HG03354 (cell line): ENCODE measurements around the gene SPDYC.

Experiments used
- ATAC-seq: cut with Tn5 transposase; IDR thresholded peaks from one replicate; pipeline ENCODE4 v1.9.1; 2021; ENCODE audit warnings: mild to moderate bottlenecking; ENCODE audit not compliant: unreplicated experiment, poor library complexity, severe bottlenecking

Gene SPDYC

DNA sequence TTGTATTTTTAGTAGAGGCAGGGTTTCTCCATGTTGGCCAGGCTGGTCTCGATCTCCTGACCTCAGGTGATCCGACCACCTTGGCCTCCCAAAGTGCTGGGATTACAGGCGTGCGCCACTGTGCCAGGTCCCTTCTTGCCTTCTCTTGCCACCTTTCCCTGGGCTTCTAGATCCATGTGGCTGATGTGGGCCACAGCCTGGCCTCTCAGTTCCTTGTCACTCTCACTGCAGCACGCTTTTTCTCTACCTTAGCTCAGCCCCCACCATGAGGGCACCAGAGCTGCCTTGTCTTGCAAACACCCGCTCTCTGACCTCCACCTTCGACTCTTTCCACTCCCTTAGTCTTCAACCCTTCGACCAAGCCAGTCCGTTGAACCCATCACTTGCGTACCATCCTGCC, 19.2 kb downstream of the SPDYC start:
- ATAC-seq: no peak

DNA sequence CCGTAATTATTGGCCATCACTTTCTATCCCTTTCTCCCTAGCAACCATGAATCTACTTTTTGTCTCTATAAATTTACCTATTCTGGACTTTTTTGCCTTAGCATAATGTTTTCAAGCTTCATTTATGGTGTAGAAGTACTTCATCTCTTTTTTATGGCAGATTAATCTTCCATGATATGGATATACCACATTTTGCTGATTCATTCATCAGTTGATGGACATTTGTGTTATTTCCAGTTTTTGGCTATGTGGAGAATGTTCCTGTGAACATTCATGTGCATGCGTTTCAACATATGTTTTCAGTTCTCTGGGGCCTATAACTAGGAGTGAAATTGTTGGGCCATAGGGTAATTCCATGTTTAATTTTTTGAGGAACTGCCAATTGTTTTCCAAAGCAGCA, 24.5 kb downstream of the SPDYC start:
- ATAC-seq: no peak

DNA sequence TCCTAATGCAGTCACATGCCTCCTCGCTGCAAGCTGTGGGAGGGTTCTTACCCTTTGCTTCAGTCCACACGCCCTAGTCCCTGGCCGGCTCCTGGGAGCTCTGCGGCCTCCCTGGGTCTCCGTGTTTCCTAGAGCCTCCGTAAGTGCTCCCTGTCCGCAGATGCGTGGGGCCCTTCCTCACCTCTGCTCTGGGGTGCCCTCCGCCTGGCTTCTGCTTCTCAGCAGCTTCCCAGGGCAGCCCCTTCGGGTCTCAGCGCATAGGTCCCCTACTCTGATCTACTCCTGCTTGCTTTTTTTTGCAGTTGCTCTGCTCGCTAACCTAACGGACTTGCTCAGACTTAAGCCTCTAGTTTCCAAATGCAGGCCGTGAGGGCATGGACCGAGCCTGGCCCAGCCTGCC, 34.1 kb downstream of the SPDYC start:
- ATAC-seq: no peak

DNA sequence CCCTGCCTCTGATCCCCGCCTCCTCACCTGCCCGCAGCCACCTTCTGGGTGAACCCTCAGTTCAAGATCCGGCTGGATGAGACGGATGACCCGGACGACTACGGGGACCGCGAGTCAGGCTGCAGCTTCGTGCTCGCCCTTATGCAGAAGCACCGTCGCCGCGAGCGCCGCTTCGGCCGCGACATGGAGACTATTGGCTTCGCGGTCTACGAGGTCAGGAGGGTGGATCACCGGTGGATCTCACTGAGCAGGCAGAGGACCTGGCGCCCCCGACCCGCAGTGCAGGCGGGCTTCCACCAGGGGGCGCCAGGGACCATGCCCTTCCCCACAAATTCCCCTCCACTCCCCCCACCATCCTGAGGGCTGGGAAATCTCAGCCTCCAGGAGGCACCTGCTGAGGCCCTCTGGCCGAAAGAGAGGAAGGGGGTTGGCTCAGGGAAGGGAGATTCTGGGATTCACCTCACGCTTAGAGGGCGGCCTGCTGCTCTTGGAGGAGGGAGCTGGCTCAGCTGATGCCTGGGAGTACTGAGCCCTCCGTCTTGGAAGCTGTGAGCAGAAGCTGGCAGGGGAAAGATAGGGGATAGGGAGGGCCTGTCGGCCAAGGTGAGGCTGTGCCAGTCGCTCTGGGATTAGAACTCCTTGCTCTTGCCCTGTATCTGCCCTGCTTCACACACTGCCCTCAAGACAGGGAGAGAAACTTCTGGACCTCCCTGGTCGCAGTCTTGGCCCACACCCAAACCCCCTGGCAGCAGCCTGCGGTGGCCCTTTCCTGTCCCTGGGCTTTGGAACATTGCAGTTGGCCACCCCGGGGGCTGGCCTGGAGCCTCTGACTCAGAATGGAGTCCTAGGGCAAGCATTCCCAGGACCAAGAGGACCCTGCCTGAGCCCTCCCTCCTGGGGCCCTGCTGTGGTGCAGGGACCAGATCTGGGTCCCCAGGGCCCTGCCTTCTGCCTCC, 34.9 kb downstream of the SPDYC start:
- no peak for ATAC-seq

DNA sequence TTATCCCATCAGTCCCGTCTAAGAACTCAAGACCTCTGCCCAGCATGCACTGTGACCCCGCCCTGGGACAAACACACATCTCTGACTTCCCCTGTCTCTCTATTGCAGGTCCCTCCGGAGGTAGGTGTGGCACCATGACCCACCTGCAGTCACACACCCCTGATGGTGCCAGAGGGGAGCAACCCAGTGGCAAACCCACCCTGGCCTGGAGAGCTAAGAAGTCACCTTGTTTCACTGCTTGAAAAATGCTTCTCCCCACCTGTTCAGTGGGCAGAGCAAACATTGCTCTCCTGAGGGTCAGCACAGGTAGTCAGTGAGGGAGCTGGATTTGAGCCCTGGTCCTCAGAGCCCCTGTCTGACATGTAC, 35.6 kb downstream of the SPDYC start:
- ATAC-seq: no peak

DNA sequence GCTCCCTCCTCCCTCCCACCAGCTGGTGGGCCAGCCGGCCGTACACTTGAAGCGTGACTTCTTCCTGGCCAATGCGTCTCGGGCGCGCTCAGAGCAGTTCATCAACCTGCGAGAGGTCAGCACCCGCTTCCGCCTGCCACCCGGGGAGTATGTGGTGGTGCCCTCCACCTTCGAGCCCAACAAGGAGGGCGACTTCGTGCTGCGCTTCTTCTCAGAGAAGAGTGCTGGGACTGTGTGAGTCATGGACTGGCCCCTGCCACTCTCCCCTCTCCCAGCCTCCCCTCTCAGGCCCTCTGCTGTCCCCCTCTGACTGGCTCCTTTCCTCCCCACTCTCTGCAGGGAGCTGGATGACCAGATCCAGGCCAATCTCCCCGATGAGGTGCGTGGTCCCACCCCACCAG, 36.4 kb downstream of the SPDYC start:
- ATAC-seq: no peak

DNA sequence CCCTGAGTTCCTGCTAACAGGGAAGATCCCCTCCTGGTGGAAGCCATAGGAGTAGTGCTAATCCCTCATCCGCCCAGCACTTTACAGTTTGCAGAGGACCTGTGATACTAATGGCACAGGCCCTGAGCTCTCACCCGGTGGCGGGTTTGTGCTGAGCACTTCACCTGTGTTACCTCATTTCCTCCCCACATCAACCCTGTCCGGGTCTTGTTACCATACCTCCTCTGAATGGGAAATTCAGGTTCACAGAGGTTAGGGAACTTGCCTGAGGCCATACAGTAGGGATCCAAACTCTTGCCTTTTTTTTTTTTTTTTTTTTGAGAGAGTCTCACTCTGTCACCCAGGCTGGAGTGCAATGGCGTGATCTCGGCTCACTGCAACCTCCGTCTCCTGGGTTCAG, 36.9 kb downstream of the SPDYC start:
- ATAC-seq: no peak

DNA sequence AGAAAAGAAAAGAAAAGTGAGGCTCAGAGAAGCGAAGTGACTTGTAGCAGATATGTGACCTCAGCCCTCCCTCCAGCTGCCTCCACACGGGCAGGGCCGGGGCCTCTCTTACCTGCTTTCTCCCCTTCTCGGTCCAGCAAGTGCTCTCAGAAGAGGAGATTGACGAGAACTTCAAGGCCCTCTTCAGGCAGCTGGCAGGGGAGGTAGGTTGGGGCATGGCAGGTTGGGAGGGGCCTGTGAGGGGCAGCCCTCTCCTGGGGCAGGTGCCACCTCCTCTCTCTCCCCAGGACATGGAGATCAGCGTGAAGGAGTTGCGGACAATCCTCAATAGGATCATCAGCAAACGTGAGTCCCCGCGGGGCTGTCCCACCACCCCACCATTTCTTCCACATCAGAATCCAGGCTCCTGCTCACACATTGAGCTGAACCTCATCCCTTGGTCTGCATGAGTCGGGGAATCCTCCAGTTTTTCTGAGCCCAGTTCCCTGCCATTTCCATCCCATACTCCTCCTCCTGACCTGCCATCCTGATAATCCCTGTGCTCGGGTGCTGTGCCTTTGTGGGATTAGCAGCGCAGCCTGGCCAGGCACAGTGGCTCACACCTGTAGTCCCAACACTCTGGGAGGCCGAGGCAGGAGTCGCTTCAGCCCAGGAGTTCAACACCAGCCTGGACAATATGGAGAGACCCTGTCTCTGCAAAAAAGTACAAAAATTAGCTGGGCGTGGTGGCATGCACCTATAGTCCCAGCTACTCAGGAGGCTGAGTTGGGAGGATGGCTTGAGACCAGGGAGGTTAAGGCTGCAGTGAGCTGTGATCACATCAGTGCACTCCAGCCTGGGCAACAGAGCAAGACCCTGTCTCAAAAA, 38.1 kb downstream of the SPDYC start:
- no peak for ATAC-seq

DNA sequence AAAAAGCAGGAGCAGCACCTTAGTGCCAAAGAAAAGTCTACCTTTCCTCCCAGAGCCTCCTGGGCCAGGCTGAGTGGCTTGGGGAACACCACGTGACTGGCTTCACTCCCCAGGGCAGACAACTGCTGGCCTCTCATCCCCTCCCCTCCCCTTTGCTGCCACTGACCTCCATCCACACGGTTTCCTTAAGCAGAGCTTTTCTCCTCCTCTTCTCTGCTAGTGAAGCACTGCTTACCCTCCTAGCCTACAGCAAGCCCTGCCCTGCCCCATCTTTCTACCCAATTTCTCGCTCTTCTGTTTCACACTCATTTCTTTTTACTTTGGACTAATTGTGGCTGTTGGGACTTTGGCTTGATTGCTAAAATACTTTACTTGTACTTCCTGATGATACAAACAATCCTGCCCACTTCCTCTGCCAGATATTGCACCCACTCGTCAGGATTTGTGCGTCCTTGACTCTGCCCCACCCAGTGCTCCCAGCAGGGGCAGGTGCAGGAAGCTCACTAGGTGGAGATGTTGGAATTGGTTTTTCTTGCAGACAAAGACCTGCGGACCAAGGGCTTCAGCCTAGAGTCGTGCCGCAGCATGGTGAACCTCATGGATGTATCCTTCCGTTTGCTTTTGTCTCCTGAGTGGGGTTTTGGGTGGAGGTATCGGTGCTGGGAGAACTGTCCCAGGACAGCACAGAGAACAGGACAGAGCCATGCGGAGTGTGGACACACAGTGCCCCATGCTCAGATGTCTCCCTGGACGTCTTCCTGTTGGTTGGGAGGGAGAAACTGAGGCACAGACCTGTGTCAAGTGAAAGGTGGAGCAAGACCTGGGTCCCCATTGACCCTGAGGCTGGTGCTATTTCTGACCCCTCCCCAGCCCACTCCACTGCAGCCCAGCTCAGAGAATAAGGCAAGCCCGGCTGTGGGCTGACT, 39.0 kb downstream of the SPDYC start:
- no peak for ATAC-seq

DNA sequence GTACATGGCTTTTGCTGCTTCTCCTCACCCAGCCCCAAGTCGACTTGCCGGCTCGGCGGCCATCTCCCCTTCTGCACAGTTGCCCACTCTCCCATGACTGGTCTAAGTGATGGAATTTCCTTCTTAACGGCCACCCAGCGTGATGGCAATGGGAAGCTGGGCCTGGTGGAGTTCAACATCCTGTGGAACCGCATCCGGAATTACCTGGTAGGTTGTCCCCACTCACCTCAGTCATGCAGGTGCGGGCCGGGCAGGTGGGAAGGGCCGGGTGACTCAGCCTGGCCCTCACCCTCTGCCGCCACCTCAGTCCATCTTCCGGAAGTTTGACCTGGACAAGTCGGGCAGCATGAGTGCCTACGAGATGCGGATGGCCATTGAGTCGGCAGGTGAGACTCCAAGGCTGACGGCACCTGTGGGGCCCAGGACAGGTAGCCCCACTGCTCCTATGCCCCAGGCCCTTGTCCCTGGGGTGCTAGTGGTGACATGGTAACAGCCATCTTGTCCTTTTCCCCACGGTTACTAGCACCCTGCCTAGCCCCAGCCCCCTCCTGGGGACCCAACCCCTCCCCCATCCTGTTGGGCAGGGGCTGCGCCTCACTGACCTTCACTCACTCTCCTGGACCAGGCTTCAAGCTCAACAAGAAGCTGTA, 39.8 kb downstream of the SPDYC start:
- no peak for ATAC-seq

DNA sequence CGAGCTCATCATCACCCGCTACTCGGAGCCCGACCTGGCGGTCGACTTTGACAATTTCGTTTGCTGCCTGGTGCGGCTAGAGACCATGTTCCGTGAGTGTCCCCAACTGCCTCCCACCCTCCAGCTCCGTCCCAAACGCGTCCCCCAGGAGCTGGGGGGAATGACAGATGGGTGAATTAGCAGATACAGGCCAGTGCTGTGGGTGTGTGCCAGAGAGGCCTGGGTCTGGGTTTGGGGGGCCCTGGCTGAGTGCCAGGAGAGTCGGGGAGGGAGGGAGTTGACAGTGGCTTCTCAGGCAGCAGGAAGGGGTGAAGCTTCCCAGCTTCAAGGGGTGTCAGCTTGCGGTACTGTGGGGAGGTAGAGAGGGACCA, 40.3 kb downstream of the SPDYC start:
- ATAC-seq: no peak

DNA sequence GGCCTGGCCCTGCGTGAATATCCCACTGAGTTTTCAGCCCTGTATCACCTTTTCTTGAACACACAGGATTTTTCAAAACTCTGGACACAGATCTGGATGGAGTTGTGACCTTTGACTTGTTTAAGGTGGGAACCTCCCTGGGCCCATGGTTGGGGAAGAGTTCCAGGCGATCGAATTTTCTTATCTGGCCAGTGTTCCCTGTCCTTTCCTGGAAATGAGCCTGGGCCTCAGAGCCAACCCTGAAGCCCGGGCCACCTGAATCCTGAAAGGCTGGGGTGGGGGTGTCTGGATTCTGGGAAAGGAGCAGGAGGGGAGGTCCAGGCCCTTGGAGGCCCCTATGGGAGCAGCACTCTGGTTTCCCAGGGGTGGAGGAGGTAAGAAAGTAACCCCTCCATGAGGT, 40.7 kb downstream of the SPDYC start:
- no peak for ATAC-seq

DNA sequence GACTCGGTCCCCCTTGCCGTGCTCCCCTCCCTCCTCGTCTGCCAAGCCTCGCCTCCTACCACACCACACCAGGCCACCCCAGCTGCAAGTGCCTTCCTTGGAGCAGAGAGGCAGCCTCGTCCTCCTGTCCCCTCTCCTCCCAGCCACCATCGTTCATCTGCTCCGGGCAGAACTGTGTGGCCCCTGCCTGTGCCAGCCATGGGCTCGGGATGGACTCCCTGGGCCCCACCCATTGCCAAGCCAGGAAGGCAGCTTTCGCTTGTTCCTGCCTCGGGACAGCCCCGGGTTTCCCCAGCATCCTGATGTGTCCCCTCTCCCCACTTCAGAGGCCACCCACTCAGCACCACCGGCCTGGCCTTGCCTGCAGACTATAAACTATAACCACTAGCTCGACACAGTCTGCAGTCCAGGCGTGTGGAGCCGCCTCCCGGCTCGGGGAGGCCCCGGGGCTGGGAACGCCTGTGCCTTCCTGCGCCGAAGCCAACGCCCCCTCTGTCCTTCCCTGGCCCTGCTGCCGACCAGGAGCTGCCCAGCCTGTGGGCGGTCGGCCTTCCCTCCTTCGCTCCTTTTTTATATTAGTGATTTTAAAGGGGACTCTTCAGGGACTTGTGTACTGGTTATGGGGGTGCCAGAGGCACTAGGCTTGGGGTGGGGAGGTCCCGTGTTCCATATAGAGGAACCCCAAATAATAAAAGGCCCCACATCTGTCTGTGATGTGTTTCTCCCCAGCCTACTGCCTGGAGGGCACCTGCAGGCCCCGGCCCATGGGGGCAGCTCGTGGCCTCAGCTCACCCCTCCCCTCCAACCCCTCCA, 41.5 kb downstream of the SPDYC start:
- no peak for ATAC-seq

DNA sequence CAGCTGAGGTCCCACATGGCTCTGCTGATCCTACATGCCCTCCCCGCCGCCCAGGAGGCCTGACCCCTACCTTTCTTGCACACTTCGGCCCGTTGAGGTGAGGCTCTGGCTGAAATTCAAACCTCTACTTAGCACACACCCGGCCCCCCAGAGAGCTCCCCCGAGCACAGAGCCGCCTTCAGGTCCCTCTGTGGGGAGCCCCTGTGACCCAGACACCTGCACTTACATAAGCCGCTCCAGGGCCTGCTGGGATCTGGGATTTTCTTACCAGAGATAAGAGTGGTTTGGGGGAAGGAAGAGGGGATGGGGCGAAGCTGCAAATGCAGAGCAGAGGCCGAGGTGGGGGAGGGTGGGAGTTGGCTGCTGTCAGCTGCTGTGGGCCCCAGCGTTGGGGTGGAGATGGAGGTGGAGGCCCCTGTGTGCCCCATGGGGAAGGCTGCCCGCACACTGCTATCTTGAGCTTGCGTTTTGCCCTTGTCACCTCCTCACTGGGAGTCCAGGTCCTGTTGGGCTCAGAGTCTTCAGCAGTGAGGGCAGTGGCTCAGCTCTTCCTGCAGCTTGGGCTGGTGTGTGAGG, 42.3 kb downstream of the SPDYC start:
- no peak for ATAC-seq

DNA sequence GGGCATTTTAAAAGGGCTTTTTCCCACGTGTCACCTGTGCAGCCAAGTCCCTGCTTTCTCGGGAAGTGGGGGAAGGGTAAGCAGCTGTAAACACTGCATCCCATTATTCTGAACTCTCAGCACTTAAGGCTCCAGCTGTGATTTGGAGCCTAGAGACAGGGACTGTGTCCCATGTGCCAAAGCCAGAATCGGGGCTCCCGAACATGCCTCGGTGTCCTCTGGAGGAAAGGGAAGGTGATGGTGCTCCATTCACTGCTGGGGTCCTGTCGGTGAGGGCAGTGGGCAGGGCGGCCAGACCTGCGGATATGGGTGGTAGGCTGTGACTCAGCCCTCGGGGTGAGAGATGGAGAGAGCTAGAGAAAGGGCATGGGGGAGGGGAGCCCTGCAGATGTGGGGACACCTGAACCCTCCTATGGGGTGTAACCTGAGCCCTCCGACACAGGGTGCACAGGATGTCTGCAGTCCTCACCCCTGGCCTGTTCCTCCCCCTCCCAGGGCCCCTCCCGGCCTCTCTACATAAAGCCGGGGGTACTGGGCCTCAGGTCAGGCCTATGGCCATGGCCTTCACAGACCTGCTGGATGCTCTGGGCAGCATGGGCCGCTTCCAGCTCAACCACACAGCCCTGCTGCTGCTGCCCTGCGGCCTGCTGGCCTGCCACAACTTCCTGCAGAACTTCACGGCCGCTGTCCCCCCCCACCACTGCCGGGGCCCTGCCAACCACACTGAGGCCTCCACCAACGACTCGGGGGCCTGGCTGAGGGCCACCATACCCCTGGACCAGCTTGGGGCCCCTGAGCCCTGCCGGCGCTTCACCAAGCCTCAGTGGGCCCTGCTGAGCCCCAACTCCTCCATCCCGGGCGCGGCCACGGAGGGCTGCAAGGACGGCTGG, 43.5 kb downstream of the SPDYC start:
- no peak for ATAC-seq

DNA sequence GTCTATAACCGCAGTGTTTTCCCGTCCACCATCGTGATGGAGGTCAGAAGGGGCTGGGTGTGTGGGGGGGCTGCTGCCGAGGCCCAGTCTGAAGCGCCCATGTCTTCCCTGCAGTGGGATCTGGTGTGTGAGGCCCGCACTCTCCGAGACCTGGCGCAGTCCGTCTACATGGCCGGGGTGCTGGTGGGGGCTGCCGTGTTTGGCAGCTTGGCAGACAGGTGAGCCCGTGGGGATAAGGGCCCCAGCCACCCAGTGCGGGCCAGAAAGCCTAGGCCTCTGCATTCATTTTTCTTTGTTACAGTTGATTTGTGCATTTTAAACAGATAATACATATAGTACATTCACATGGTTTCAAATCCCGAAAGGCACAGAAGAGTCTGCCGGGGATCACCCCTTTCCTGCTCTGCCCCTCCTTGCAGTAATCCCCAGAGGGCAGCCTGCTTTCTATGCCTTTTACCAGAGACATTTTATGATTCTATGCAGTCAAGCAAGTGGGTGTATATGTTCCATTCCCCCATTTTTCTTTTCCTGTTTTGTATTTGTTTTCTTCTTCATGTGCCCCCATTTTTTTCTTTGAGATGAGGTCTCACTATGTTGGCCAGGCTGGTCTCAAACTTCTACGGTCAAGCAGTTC, 44.3 kb downstream of the SPDYC start:
- no peak for ATAC-seq
